AG04450 (cell line): ENCODE data around the gene DGKG. TPM values are rescaled to one million over a fixed set of nuclear protein-coding genes. Genes with fewer than 3 reads are reported as not detected.

Experiments
- CTCF ChIA-PET: fragments of 300-600, 350-600 bp; formaldehyde crosslinking; extraction: SDS; loops from one replicate; lab custom pipeline; 2022; ENCODE audit warnings: antibody characterized with exemption, inconsistent platforms; lab: Charles Lee
- POLR2A ChIA-PET: fragments of 350-600 bp; formaldehyde crosslinking; extraction: SDS; loops from one replicate; lab custom pipeline; 2021; ENCODE audit warnings: antibody characterized with exemption, inconsistent platforms; lab: Yijun Ruan, JAX
- DNase-seq: peaks from one replicate; pipeline ENCODE4 v3.0.0-alpha.2; 2011; ENCODE audit warnings: low read depth, low spot score
- H3K27ac ChIP-seq: one replicate; pipeline ENCODE4 v1.5.1; 2012; ENCODE audit warnings: low read depth, low read length, control low read depth
- H3K27me3 ChIP-seq: one replicate; pipeline ENCODE4 v1.6.0; 2012; ENCODE audit warnings: low read length; ENCODE audit not compliant: control insufficient read depth, insufficient read depth
- H3K4me3 ChIP-seq: 2 replicates; pipeline ENCODE4 v1.5.1; 2011; ENCODE audit warnings: mild to moderate bottlenecking, low read depth, low read length, control low read depth
- H3K9me3 ChIP-seq: 2 replicates; pipeline ENCODE4 v1.5.1; 2012; ENCODE audit warnings: low read length; ENCODE audit not compliant: control insufficient read depth, insufficient read depth
- CTCF ChIP-seq: IDR thresholded peaks from 2 replicates; pipeline ENCODE4 v1.5.1; 2011; ENCODE audit warnings: low read depth, low read length, control low read depth, inconsistent platforms
- polyA plus RNA-seq: library from polyadenylated mRNA; depleted of rRNA; stranded (reverse); fragments of >200 nt; gene quantifications from 2 replicates; pipeline ENCODE4 v1.2.3, GENCODE V29; 2011

DGKG gene
- polyA plus RNA-seq, 1 experiment = 5.1 TPM

GRCh38 chr3:186128158-186128557 lies 233.9 kb downstream of the DGKG start:
- ChIA-PET POLR2A (no interaction called here), CTCF (no interaction called here)
- no peak for TF ChIP-seq CTCF
- H3K27ac ChIP-seq = no peak overlapping the region
- H3K9me3 ChIP-seq = no peaks in the 10 kb centered on the region; the same call in 1 of the 2 replicates
- peaks cover 19% of the 10 kb centered on the region for H3K27me3 ChIP-seq
- DNase-seq = no peak
- H3K4me3 ChIP-seq = no peak overlapping the region

- ChIA-PET CTCF (no interaction called here), POLR2A (no interaction called here)
- Histone ChIP-seq H3K9me3 (no peaks in the 10 kb centered on the region; the same call in 1 of the 2 replicates), H3K27ac (no peak overlapping the region), H3K27me3 (peaks cover 17% of the 10 kb centered on the region), H3K4me3 (no peak overlapping the region)
- DNase-seq = no peak
- TF ChIP-seq CTCF = no peak
These were observed 234.6 kb downstream of the DGKG start for GRCh38 chr3:186127463-186127862.

GRCh38 chr3:186125118-186125517 lies 236.9 kb downstream of the DGKG start:
- ChIA-PET POLR2A (no interaction called here), CTCF (no interaction called here)
- Histone ChIP-seq H3K4me3 (no peak overlapping the region), H3K9me3 (no peaks in the 10 kb centered on the region; the same call in 1 of the 2 replicates), H3K27ac (no peak overlapping the region), H3K27me3 (peaks cover 14% of the 10 kb centered on the region)
- TF ChIP-seq CTCF = no peak
- no peak for DNase-seq

- TF ChIP-seq CTCF = no peak
- H3K27ac ChIP-seq = no peak overlapping the region
- DNase-seq = no peak
- H3K27me3 ChIP-seq = peaks cover 14% of the 10 kb centered on the region
- no peak overlapping the region for H3K4me3 ChIP-seq
- ChIA-PET POLR2A (no interaction called here), CTCF (no interaction called here)
- no peaks in the 10 kb centered on the region; the same call in 1 of the 2 replicates for H3K9me3 ChIP-seq
These were observed 237.4 kb downstream of the DGKG start for GRCh38 chr3:186124592-186124991.

- H3K27me3 ChIP-seq = peaks cover 21% of the 10 kb centered on the region
- CTCF ChIA-PET = interaction anchor here (1.5 kb wide), 1 partner anchor 179 kb away, joined by 6 read pairs; no protein-coding TSS in a partner anchor
- H3K27ac ChIP-seq = no peak overlapping the region
- no peak for DNase-seq
- no peaks in the 10 kb centered on the region; the same call in 1 of the 2 replicates for H3K9me3 ChIP-seq
- TF ChIP-seq CTCF = no peak
- POLR2A ChIA-PET = no interaction called here
- no peak overlapping the region for H3K4me3 ChIP-seq
These were observed 239.0 kb downstream of the DGKG start for GRCh38 chr3:186123012-186123411.
